ENCODE measurements around the gene GRIN3B.

Gene GRIN3B

DNA sequence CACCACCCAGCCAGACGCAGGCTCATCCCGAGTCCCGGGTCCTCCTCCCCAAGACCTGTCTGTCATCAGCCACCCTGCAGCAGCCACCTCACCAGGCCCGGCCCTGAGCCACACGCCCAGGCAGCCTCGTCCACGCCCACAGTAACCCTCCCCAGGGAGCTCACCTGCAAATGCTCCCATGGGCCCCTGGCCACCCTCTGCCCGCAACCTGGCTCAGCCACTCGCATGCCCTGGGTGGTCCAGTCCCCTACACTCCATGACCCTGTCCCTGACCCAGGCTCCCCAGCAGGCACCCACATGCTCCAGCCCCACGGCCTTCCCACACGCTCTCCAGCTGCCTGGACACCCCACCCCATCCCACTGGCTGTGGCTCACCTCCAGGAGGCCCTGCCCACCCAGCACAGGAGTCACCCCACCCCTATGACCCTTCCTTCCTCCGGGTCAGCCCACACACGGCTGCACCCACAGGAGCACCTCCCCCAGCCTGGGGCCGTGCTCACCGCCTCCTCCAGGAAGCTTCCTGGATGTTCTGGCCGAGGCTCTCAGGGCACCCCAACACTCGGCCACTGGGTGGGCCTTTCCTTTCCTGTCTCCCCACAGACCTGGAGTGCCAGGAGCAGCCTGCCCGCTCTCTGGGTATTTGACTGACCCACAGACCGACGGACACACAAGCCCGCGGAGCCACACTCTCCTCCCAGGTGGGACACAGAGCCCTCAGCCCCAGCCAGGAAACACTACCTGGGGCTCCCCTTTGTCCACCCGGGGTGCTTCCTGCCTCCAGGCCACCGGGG lies 17.1 kb downstream of the GRIN3B start (continued):
- TF ChIP-seq, protein P1, sequence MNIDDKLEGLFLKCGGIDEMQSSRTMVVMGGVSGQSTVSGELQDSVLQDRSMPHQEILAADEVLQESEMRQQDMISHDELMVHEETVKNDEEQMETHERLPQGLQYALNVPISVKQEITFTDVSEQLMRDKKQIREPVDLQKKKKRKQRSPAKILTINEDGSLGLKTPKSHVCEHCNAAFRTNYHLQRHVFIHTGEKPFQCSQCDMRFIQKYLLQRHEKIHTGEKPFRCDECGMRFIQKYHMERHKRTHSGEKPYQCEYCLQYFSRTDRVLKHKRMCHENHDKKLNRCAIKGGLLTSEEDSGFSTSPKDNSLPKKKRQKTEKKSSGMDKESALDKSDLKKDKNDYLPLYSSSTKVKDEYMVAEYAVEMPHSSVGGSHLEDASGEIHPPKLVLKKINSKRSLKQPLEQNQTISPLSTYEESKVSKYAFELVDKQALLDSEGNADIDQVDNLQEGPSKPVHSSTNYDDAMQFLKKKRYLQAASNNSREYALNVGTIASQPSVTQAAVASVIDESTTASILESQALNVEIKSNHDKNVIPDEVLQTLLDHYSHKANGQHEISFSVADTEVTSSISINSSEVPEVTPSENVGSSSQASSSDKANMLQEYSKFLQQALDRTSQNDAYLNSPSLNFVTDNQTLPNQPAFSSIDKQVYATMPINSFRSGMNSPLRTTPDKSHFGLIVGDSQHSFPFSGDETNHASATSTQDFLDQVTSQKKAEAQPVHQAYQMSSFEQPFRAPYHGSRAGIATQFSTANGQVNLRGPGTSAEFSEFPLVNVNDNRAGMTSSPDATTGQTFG (tag by site-specific recombination; IDR thresholded peaks at IDR 0.05; ENCODE audit: borderline replicate concordance): no peak
- TF ChIP-seq ZNF2 (tag by site-specific recombination; IDR thresholded peaks at IDR 0.05) (no peak), ZSCAN23 (tag by site-specific recombination; IDR thresholded peaks at IDR 0.05) (no peak), ZNF114 (tag by site-specific recombination; IDR thresholded peaks at IDR 0.05) (no peak), ZNF239 (tag by site-specific recombination; IDR thresholded peaks at IDR 0.05) (no peak), HIC1 (tag by site-specific recombination; IDR thresholded peaks at IDR 0.05) (0 out of 2 replicates have a peak, but pooled peaks have one; percentile 4), KLF8 (tag by site-specific recombination; IDR thresholded peaks at IDR 0.05) (peak; percentile 9; the same call in 1 of the 2 replicates), ZNF221 (tag by site-specific recombination; IDR thresholded peaks at IDR 0.05; ENCODE audit: borderline replicate concordance) (no peak), SETDB1 (IDR thresholded peaks at IDR 0.05; ENCODE audit: insufficient read length, low read length) (no peak), IKZF3 (tag by site-specific recombination; IDR thresholded peaks at IDR 0.05) (no peak), ZBTB20 (tag by site-specific recombination; IDR thresholded peaks at IDR 0.05) (peak; percentile 99), ZNF223 (tag by site-specific recombination; IDR thresholded peaks at IDR 0.05) (no peak), ZNF24 (tag by site-specific recombination; IDR thresholded peaks at IDR 0.05) (no peak)

GRCh38 chr19:1017906-1018305 lies 17.7 kb downstream of the GRIN3B start:
- TF ChIP-seq ZNF140 (tag by site-specific recombination; IDR thresholded peaks at IDR 0.05): no peak
- TF ChIP-seq ZNF169 (tag by site-specific recombination; IDR thresholded peaks at IDR 0.05): no peak
- Histone ChIP-seq H3K9me3 (ENCODE audit: control insufficient read depth, insufficient read depth, low read depth, low read length) (no peaks in the 10 kb centered on the region), H3K27ac (ENCODE audit: extremely low read depth, low read depth, low read length) (peak overlapping the region; percentile 54; the same call in 1 of the 2 replicates), H3K4me3 (ENCODE audit: low read depth, low read length) (no peak overlapping the region), H3K36me3 (ENCODE audit: control insufficient read depth in 2 of 2, insufficient read depth in 1 of 2, low read length in 2 of 2) (peaks cover 0 to 49% of the 10 kb centered on the region in 2 experiments; a peak in 1 of 3 replicates), H3K4me1 (ENCODE audit: control insufficient read depth, insufficient read depth, low read length) (peaks cover 7% of the 10 kb centered on the region)
- ChIA-PET CTCF (no interaction called here), POLR2A (no interaction called here)

DNA sequence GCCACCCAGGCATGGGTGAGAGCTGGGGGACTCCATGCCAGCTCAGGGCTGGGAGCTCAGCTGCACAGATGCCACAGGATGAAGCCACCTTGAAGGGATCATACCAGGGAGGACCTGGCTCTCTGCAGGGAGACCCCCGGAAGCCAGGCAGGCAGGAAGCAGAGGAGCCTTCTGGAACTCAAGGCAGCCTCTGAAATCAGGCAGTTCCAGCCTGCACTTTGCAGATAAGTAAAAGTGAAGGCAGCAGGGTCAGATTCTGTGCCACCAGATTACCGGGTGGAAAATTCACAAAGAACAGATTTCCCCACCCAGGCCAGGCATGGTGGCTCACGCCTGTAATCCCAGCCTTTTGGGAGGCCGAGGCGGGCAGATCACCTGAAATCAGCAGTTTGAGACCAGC lies 18.2 kb downstream of the GRIN3B start:
- H3K9me3 ChIP-seq (ENCODE audit: control insufficient read depth, insufficient read depth, low read depth, low read length): no peaks in the 10 kb centered on the region
- peaks cover 0 to 44% of the 10 kb centered on the region in 2 experiments; a peak in 1 of 3 replicates for H3K36me3 ChIP-seq (ENCODE audit: control insufficient read depth in 2 of 2, insufficient read depth in 1 of 2, low read length in 2 of 2)
- no peak overlapping the region; the same call in 1 of the 2 replicates for H3K27ac ChIP-seq (ENCODE audit: extremely low read depth, low read depth, low read length)
- peaks cover 7% of the 10 kb centered on the region for H3K4me1 ChIP-seq (ENCODE audit: control insufficient read depth, insufficient read depth, low read length)
- CTCF ChIA-PET: interaction anchor here (0.7 kb wide), 1 partner anchor 110 kb away, joined by 3 read pairs; no protein-coding TSS in a partner anchor
- POLR2A ChIA-PET: interaction anchor here (1.1 kb wide), 1 partner anchor 86 kb away, joined by 4 read pairs; no protein-coding TSS in a partner anchor
- H3K4me3 ChIP-seq (ENCODE audit: low read depth, low read length): no peak overlapping the region
- no peak for TF ChIP-seq ZNF501 (tag by site-specific recombination; IDR thresholded peaks at IDR 0.05)
- TF ChIP-seq SP3 (tag by site-specific recombination; IDR thresholded peaks at IDR 0.05): no peak
- no peak for TF ChIP-seq ZFHX2 (tag by site-specific recombination; conservative IDR thresholded peaks at IDR 0.05)
- TF ChIP-seq, protein P2, sequence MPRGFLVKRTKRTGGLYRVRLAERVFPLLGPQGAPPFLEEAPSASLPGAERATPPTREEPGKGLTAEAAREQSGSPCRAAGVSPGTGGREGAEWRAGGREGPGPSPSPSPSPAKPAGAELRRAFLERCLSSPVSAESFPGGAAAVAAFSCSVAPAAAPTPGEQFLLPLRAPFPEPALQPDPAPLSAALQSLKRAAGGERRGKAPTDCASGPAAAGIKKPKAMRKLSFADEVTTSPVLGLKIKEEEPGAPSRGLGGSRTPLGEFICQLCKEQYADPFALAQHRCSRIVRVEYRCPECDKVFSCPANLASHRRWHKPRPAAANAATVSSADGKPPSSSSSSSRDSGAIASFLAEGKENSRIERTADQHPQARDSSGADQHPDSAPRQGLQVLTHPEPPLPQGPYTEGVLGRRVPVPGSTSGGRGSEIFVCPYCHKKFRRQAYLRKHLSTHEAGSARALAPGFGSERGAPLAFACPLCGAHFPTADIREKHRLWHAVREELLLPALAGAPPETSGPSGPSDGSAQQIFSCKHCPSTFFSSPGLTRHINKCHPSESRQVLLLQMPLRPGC (tag by site-specific recombination; IDR thresholded peaks at IDR 0.05): no peak
- no peak for TF ChIP-seq TSHZ1 (tag by site-specific recombination; IDR thresholded peaks at IDR 0.05; ENCODE audit: borderline replicate concordance)
- no peak for TF ChIP-seq ZNF426 (tag by site-specific recombination; IDR thresholded peaks at IDR 0.05)
- no peak for TF ChIP-seq ZFP37 (tag by site-specific recombination; IDR thresholded peaks at IDR 0.05)
- TF ChIP-seq ZNF561 (tag by site-specific recombination; IDR thresholded peaks at IDR 0.05; ENCODE audit: borderline replicate concordance): no peak
